Right cardiac atrium (tissue), 5 donors: ENCODE measurements around the gene MYO18B. TPM values are rescaled to one million over a fixed set of nuclear protein-coding genes. Genes with fewer than 3 reads are reported as not detected.

Experiments used
- ATAC-seq, 2 donors: fragments of 200-7000 bp; cut with Tn5 transposase; one replicate each; pipeline versions ENCODE4 v1.8.0 to v1.9.1; 2020; ENCODE audit warnings: moderate library complexity in 2 of 2, mild to moderate bottlenecking in 1 of 2
- DNase-seq, 3 donors: peaks; one replicate each; pipeline ENCODE4 v3.0.0-alpha.2; 2020
- H3K27ac ChIP-seq: one replicate; pipeline ENCODE4 v1.5.1; 2013; ENCODE audit warnings: mild to moderate bottlenecking, low read length, control low read depth, moderate library complexity
- H3K27me3 ChIP-seq: one replicate; pipeline ENCODE4 v1.6.1; 2013; ENCODE audit not compliant: control insufficient read depth, insufficient read depth
- H3K4me1 ChIP-seq: one replicate; pipeline ENCODE4 v1.6.1; 2013; ENCODE audit warnings: low read length; ENCODE audit not compliant: control insufficient read depth, insufficient read depth
- H3K4me3 ChIP-seq: one replicate; pipeline ENCODE4 v1.5.1; 2013; ENCODE audit warnings: low read length, control low read depth
- H3K9me3 ChIP-seq: one replicate; pipeline ENCODE4 v1.6.1; 2013; ENCODE audit warnings: low read length; ENCODE audit not compliant: control insufficient read depth
- WGBS: extraction: QIAGEN DNeasy Blood & Tissue Kit; methylation state at CpG from one replicate; pipeline ENCODE4 v1.1.7; 2013; 5-methylcytosine and 5-hydroxymethylcytosine counted together
- intact Hi-C, 4 donors: fragments of 100-400 bp; cut with DNase I; formaldehyde crosslinking; loops; one replicate each; pipeline versions ENCODE4 v1.11.0 to v1.14.0; 2022 to 2023
- polyA plus RNA-seq: library from polyadenylated mRNA; stranded (reverse); fragments of 200-250 nt; gene quantifications from one replicate; pipeline ENCODE4 v1.2.3, GENCODE V29; 2013
- total RNA-seq, 4 donors: library from RNA; stranded (reverse); fragmentation: NEBNext Ultra II Directional; extraction: Animal tissue kit (Norgen Biotek cat#: 25700); gene quantifications; one replicate each; pipeline ENCODE4 v1.2.1, GENCODE V29; 2021
- donor health status: healthy with polysubstance abuse.
- donor health status: DM: no; HTN: yes; CAD: no.
- donor health status: DM: no; HTN: no; CAD: no.
- donor health status: DM: no; HTN: yes; CAD: no; lungs with severe emphysema.
- donor health status: DM: yes; HTN: yes; CAD: no.

The MYO18B gene
- total and polyA plus RNA-seq, 5 donors = 74.5 to 184 (median 121) TPM

- H3K9me3 ChIP-seq = no peaks in the 10 kb centered on the region
- DNase-seq (no peak), ATAC-seq (peak; percentile 21 to 31)
- WGBS = 50% methylated on average over 7 of the region's 7 CpGs
- H3K27ac ChIP-seq = no peak overlapping the region
- H3K27me3 ChIP-seq = no peaks in the 10 kb centered on the region
- intact Hi-C loops = no loop called here
- no peak overlapping the region for H3K4me3 ChIP-seq
- H3K4me1 ChIP-seq = no peaks in the 10 kb centered on the region
Measured at GRCh38 chr22:25935266-25936058, 193.5 kb downstream of the MYO18B start.

- no peak overlapping the region for H3K4me3 ChIP-seq
- ATAC-seq (no peak), DNase-seq (no peak)
- no peaks in the 10 kb centered on the region for H3K27me3 ChIP-seq
- no peaks in the 10 kb centered on the region for H3K9me3 ChIP-seq
- peaks cover 4% of the 10 kb centered on the region for H3K4me1 ChIP-seq
- 85% methylated on average over 1 of the region's 1 CpG for WGBS
- H3K27ac ChIP-seq = no peak overlapping the region
- intact Hi-C loops = no loop called here
Measured at GRCh38 chr22:25938151-25938550, 196.2 kb downstream of the MYO18B start.

GRCh38 chr22:25939384-25939783 lies 197.4 kb downstream of the MYO18B start:
- Histone ChIP-seq H3K9me3 (no peaks in the 10 kb centered on the region), H3K4me3 (no peak overlapping the region), H3K4me1 (peaks cover 4% of the 10 kb centered on the region), H3K27me3 (no peaks in the 10 kb centered on the region), H3K27ac (no peak overlapping the region)
- WGBS = 84% methylated on average over 4 of the region's 4 CpGs
- intact Hi-C loops = no loop called here
- no peak for ATAC-seq
- no peak for DNase-seq

- Histone ChIP-seq H3K4me3 (no peak overlapping the region), H3K27ac (no peak overlapping the region), H3K9me3 (no peaks in the 10 kb centered on the region), H3K4me1 (peaks cover 4% of the 10 kb centered on the region), H3K27me3 (no peaks in the 10 kb centered on the region)
- DNase-seq = no peak
- 71% methylated on average over 2 of the region's 2 CpGs for WGBS
- intact Hi-C loops = no loop called here
- ATAC-seq = no peak
Measured at GRCh38 chr22:25940479-25940878, 198.5 kb downstream of the MYO18B start.

- H3K4me1 ChIP-seq = peaks cover 4% of the 10 kb centered on the region
- intact Hi-C loops = no loop called here
- no peak for ATAC-seq
- no peak overlapping the region for H3K27ac ChIP-seq
- no peak for DNase-seq
- WGBS = 52% methylated on average over 8 of the region's 8 CpGs
- no peaks in the 10 kb centered on the region for H3K9me3 ChIP-seq
- H3K27me3 ChIP-seq = no peaks in the 10 kb centered on the region
- H3K4me3 ChIP-seq = no peak overlapping the region
Measured at GRCh38 chr22:25941365-25941960, 199.5 kb downstream of the MYO18B start.

GRCh38 chr22:25942115-25942855 lies 200.3 kb downstream of the MYO18B start:
- Histone ChIP-seq H3K9me3 (no peaks in the 10 kb centered on the region), H3K27me3 (no peaks in the 10 kb centered on the region), H3K4me3 (no peak overlapping the region), H3K4me1 (peaks cover 4% of the 10 kb centered on the region), H3K27ac (no peak overlapping the region)
- no peak for ATAC-seq
- intact Hi-C loops = no loop called here
- DNase-seq = no peak
- WGBS = 62% methylated on average over 9 of the region's 9 CpGs

- 22% methylated on average over 10 of the region's 10 CpGs for whole genome bisulfite sequencing
- H3K4me3 ChIP-seq = no peak overlapping the region
- intact Hi-C loops = no loop called here
- H3K27ac ChIP-seq = no peak overlapping the region
- H3K4me1 ChIP-seq = peaks cover 4% of the 10 kb centered on the region
- ATAC-seq (peak; percentile 30 to 50), DNase-seq (peak; percentile 19 to 78 (median 75))
- no peaks in the 10 kb centered on the region for H3K27me3 ChIP-seq
- H3K9me3 ChIP-seq = no peaks in the 10 kb centered on the region
Measured at GRCh38 chr22:25942856-25943411, 200.9 kb downstream of the MYO18B start.

GRCh38 chr22:25950111-25950510 lies 208.1 kb downstream of the MYO18B start:
- Histone ChIP-seq H3K9me3 (no peaks in the 10 kb centered on the region), H3K4me3 (no peak overlapping the region), H3K4me1 (no peaks in the 10 kb centered on the region), H3K27ac (no peak overlapping the region), H3K27me3 (no peaks in the 10 kb centered on the region)
- intact Hi-C loops = no loop called here
- DNase-seq = no peak
- WGBS = 60% methylated on average over 1 of the region's 1 CpG
- no peak for ATAC-seq

- DNase-seq (no peak), ATAC-seq (no peak)
- intact Hi-C loops = no loop called here
- H3K27me3 ChIP-seq = no peaks in the 10 kb centered on the region
- H3K4me1 ChIP-seq = no peaks in the 10 kb centered on the region
- no peak overlapping the region for H3K4me3 ChIP-seq
- no peaks in the 10 kb centered on the region for H3K9me3 ChIP-seq
- 45% methylated on average over 3 of the region's 3 CpGs for WGBS
- no peak overlapping the region for H3K27ac ChIP-seq
Measured at GRCh38 chr22:25953276-25953675, 211.3 kb downstream of the MYO18B start.

GRCh38 chr22:25953919-25954318 lies 211.9 kb downstream of the MYO18B start:
- WGBS = 68% methylated on average over 4 of the region's 4 CpGs

GRCh38 chr22:25955323-25955722 lies 213.3 kb downstream of the MYO18B start:
- ATAC-seq (no peak), DNase-seq (no peak)
- no peaks in the 10 kb centered on the region for H3K27me3 ChIP-seq
- H3K4me1 ChIP-seq = no peaks in the 10 kb centered on the region
- intact Hi-C loops = no loop called here
- no peak overlapping the region for H3K4me3 ChIP-seq
- H3K9me3 ChIP-seq = no peaks in the 10 kb centered on the region
- WGBS = 91% methylated on average over 9 of the region's 9 CpGs
- no peak overlapping the region for H3K27ac ChIP-seq

More at GRCh38 chr22:25953919-25954318, 211.9 kb downstream of the MYO18B start:
- intact Hi-C loops = no loop called here
- Histone ChIP-seq H3K4me1 (no peaks in the 10 kb centered on the region), H3K27ac (no peak overlapping the region), H3K4me3 (no peak overlapping the region), H3K9me3 (no peaks in the 10 kb centered on the region), H3K27me3 (no peaks in the 10 kb centered on the region)
- DNase-seq (no peak), ATAC-seq (no peak)
